ENCODE results near the gene MIA2. TPM values are rescaled to one million over a fixed set of nuclear protein-coding genes. Genes with fewer than 3 reads are reported as not detected.
"Not testable (repeated sequence)": the region's sequence is repeated elsewhere in the genome, so short reads cannot be mapped to it uniquely, and the experiment has no call there.

Gene MIA2
- total RNA-seq, 1 experiment from 2014 or later: 65.7 TPM

DNA sequence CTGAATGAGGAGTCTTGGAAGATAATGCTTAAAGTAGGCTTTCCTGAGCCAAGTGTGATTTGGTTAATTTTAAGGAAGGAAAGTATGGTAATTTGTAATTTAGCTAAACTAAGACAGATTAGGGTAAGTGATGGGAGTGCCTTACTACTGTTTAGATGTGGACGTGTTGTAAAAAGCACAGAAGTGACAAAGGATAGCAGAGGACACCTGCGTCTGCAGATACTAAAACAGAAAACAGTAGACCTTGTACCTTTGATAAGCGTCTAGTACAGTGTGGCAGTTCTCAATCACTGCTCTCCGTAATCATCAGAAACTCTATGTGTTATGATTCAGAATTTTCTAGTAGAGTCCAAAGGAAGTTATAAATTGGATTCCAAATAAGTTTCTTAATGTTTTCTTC is 58.0 kb downstream of the MIA2 start:
- Histone ChIP-seq H3K4me2 (ENCODE audit: low read depth, low read length, poor library complexity, severe bottlenecking) (no peak overlapping the region), H3K4me1 (ENCODE audit: low read length) (no peaks in the 10 kb centered on the region), H3K27me3 (ENCODE audit: low read length) (no peaks in the 10 kb centered on the region), H2AFZ (ENCODE audit: low read length) (no peak overlapping the region), H3K36me3 (ENCODE audit: insufficient read depth, low read length) (peaks cover 32% of the 10 kb centered on the region), H3K79me2 (ENCODE audit: low read length) (peaks cover 57% of the 10 kb centered on the region), H4K20me1 (ENCODE audit: insufficient read depth, low read depth, low read length) (no peaks in the 10 kb centered on the region), H3K9me2 (replicated peaks; ENCODE audit: insufficient read depth, low read length) (no peaks in the 10 kb centered on the region), H3K9ac (ENCODE audit: low read length) (no peak overlapping the region), H3K9me3 (ENCODE audit: low read length) (no peaks in the 10 kb centered on the region), H3K27ac (ENCODE audit: low read length) (no peak overlapping the region), H3K4me3 (ENCODE audit: low read length) (no peak overlapping the region)
- no peak for DNase-seq

DNA sequence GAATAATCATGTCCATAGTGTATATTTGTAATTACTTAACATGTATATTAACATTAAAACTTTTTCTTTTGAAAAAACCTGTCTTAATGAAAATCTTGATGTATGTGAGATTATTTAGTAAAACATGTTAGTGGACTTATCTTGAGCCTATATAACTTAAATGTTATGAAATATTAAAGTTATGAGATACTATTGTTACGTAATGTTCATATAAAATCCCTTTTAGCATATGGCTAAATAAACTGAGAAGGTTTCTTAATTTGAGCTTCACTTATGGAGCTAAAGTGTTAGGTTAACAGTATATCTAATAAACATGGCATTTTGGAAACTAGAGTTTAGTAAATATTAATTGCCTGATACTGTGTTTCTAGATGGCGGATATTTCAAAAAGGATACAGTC is 59.9 kb downstream of the MIA2 start:
- Histone ChIP-seq H3K4me3 (ENCODE audit: low read length) (no peak overlapping the region), H3K27me3 (ENCODE audit: low read length) (no peaks in the 10 kb centered on the region), H3K36me3 (ENCODE audit: insufficient read depth, low read length) (peaks cover 35% of the 10 kb centered on the region), H3K4me1 (ENCODE audit: low read length) (no peaks in the 10 kb centered on the region), H3K27ac (ENCODE audit: low read length) (no peak overlapping the region), H3K9ac (ENCODE audit: low read length) (no peak overlapping the region), H3K9me3 (ENCODE audit: low read length) (no peaks in the 10 kb centered on the region), H3K4me2 (ENCODE audit: low read depth, low read length, poor library complexity, severe bottlenecking) (no peak overlapping the region), H3K9me2 (replicated peaks; ENCODE audit: insufficient read depth, low read length) (no peaks in the 10 kb centered on the region), H2AFZ (ENCODE audit: low read length) (no peak overlapping the region), H4K20me1 (ENCODE audit: insufficient read depth, low read depth, low read length) (no peaks in the 10 kb centered on the region), H3K79me2 (ENCODE audit: low read length) (peaks cover 43% of the 10 kb centered on the region)
- no peak for DNase-seq

DNA sequence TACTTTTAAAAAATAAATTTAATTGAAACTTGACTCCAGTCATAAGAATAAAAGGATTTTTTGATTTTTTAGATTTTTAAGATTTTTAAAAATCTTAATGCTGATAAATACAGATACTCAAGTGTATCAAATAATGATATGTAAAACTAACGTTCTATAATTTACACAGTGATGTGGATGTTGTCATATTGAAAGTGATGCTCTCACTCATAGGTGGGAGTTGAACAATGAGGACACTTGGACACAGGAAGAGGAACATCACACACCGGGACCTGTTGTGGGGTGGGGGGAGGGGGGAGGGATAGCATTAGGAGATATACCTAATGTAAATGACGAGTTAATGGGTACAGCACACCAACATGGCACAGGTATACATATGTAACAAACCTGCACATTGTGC is 66.7 kb downstream of the MIA2 start:
- DNase-seq: not testable (repeated sequence)

DNA sequence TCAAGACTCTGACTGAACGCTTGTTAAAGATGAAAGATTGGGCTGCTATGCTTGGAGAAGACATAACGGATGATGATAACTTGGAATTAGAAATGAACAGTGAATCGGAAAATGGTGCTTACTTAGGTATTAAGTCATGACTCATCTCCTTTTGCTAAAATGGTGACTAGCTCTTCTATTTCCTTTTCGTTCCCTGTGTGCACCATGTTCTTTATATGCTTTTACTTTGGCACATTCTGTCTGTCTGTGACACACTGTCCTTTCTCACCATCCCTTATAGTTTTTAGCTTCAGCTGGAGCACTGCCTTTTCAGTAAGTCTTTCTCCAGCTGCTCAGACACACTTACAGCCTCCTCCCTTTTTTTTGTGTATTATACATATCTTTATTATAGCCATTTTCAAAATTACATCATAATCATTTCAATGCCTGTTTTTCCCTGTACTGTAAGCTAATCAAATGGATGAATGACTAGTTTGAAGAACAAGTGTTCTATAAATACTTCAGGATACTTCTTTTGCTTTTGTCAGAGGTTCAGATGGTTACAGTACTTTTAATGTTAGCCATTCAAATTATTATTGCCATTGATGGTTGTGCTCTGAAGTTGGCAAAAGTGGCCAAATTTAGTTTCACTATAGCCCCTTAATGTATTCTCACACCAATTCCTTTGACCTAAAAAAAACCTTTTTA is 68.6 kb downstream of the MIA2 start:
- no peak overlapping the region for H3K27ac ChIP-seq (ENCODE audit: low read length)
- H3K4me3 ChIP-seq (ENCODE audit: low read length): no peak overlapping the region
- no peak overlapping the region for H3K9ac ChIP-seq (ENCODE audit: low read length)
- 0 out of 2 replicates have a peak, but pooled peaks cover 3% of the 10 kb centered on the region for H3K79me2 ChIP-seq (ENCODE audit: low read length)
- no peaks in the 10 kb centered on the region for H3K4me1 ChIP-seq (ENCODE audit: low read length)
- DNase-seq: no peak
- no peaks in the 10 kb centered on the region for H3K9me2 ChIP-seq (replicated peaks; ENCODE audit: insufficient read depth, low read length)
- no peak overlapping the region for H2AFZ ChIP-seq (ENCODE audit: low read length)
- H3K27me3 ChIP-seq (ENCODE audit: low read length): no peaks in the 10 kb centered on the region
- no peaks in the 10 kb centered on the region for H3K9me3 ChIP-seq (ENCODE audit: low read length)
- peaks cover 22% of the 10 kb centered on the region for H3K36me3 ChIP-seq (ENCODE audit: insufficient read depth, low read length)
- no peaks in the 10 kb centered on the region for H4K20me1 ChIP-seq (ENCODE audit: insufficient read depth, low read depth, low read length)
- H3K4me2 ChIP-seq (ENCODE audit: low read depth, low read length, poor library complexity, severe bottlenecking): no peak overlapping the region

More for the DNA sequence above, 66.7 kb downstream of the MIA2 start:
- not testable (repeated sequence) for H2AFZ ChIP-seq (ENCODE audit: low read length); H3K79me2 ChIP-seq (ENCODE audit: low read length); H3K9me3 ChIP-seq (ENCODE audit: low read length); H3K27me3 ChIP-seq (ENCODE audit: low read length); H3K27ac ChIP-seq (ENCODE audit: low read length); H4K20me1 ChIP-seq (ENCODE audit: insufficient read depth, low read depth, low read length); H3K9me2 ChIP-seq (replicated peaks; ENCODE audit: insufficient read depth, low read length); H3K4me2 ChIP-seq (ENCODE audit: low read depth, low read length, poor library complexity, severe bottlenecking); H3K4me1 ChIP-seq (ENCODE audit: low read length); H3K9ac ChIP-seq (ENCODE audit: low read length); H3K4me3 ChIP-seq (ENCODE audit: low read length)
- H3K36me3 ChIP-seq (ENCODE audit: insufficient read depth, low read length): peaks cover 29% of the 10 kb centered on the region

DNA sequence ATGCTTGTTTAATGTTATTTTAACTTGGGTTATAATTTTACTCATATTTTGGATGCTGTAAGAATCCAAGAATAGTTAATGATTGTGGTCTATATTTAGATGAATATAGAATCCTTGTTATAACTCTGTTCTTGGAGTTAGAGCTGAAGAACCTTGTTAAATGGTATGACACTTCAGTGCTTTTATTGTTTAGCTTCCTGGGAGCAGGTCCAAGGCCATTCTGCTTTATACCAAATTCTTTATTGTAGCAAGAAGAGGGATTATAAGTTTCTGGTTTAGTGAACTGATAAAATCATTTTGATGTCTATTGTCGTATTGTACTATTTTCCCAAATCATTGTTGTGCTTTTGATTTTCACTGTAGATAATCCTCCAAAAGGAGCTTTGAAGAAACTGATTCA is 69.4 kb downstream of the MIA2 start:
- Histone ChIP-seq H4K20me1 (ENCODE audit: insufficient read depth, low read depth, low read length) (no peaks in the 10 kb centered on the region), H3K4me2 (ENCODE audit: low read depth, low read length, poor library complexity, severe bottlenecking) (no peak overlapping the region), H3K9me2 (replicated peaks; ENCODE audit: insufficient read depth, low read length) (no peaks in the 10 kb centered on the region), H3K79me2 (ENCODE audit: low read length) (0 out of 2 replicates have a peak, but pooled peaks cover 3% of the 10 kb centered on the region), H3K9me3 (ENCODE audit: low read length) (no peaks in the 10 kb centered on the region), H3K4me1 (ENCODE audit: low read length) (no peaks in the 10 kb centered on the region), H2AFZ (ENCODE audit: low read length) (no peak overlapping the region), H3K4me3 (ENCODE audit: low read length) (no peak overlapping the region), H3K27me3 (ENCODE audit: low read length) (no peaks in the 10 kb centered on the region), H3K36me3 (ENCODE audit: insufficient read depth, low read length) (peaks cover 22% of the 10 kb centered on the region), H3K9ac (ENCODE audit: low read length) (no peak overlapping the region), H3K27ac (ENCODE audit: low read length) (no peak overlapping the region)
- no peak for DNase-seq

DNA sequence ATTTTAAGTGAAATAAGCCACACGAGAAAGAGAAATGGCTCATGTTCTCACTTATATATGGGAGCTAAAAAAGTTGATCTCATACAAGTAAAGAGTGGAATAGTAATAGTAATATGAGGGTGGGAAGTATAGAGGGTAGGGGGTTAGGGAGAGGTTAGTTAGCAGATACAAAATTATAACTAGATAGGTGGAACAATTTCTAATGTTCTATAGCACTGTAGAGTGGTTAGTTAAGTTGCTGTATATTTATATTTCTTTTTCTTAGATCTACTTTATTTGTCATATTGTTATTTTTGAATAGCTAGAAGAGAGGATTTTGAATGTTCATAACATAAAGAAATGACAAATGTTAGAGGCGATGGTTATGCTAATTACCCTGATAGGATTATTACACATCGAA is 74.1 kb downstream of the MIA2 start:
- H3K9ac ChIP-seq (ENCODE audit: low read length): no peak overlapping the region
- H3K9me2 ChIP-seq (replicated peaks; ENCODE audit: insufficient read depth, low read length): no peaks in the 10 kb centered on the region
- H3K27me3 ChIP-seq (ENCODE audit: low read length): no peaks in the 10 kb centered on the region
- H3K9me3 ChIP-seq (ENCODE audit: low read length): no peaks in the 10 kb centered on the region
- no peaks in the 10 kb centered on the region for H4K20me1 ChIP-seq (ENCODE audit: insufficient read depth, low read depth, low read length)
- DNase-seq: no peak
- H3K4me1 ChIP-seq (ENCODE audit: low read length): no peaks in the 10 kb centered on the region
- H2AFZ ChIP-seq (ENCODE audit: low read length): no peak overlapping the region
- peaks cover 34% of the 10 kb centered on the region for H3K36me3 ChIP-seq (ENCODE audit: insufficient read depth, low read length)
- H3K79me2 ChIP-seq (ENCODE audit: low read length): peaks cover 16% of the 10 kb centered on the region
- no peak overlapping the region for H3K27ac ChIP-seq (ENCODE audit: low read length)
- H3K4me3 ChIP-seq (ENCODE audit: low read length): no peak overlapping the region
- no peak overlapping the region for H3K4me2 ChIP-seq (ENCODE audit: low read depth, low read length, poor library complexity, severe bottlenecking)

DNA sequence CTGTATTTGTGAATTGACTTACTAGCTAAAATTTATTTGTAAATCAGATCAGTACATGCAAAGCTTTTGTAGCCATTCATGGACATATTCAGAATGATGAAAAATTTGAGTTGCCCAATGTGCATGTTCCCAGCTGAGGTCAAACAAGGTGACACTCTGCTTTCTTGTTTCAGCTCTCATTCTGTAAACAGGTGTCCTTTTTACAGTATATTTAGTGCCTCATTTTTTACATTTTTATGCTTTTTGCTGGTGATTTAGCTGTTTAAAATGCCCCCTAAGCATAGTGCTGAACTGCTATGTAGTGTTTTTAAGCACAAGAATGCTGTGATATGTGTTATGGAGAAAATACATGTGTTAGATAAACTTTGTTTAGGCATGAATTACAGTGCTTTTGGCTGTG is 76.3 kb downstream of the MIA2 start:
- no peak overlapping the region for H3K4me3 ChIP-seq (ENCODE audit: low read length)
- no peak overlapping the region for H3K9ac ChIP-seq (ENCODE audit: low read length)
- H3K4me2 ChIP-seq (ENCODE audit: low read depth, low read length, poor library complexity, severe bottlenecking): no peak overlapping the region
- no peaks in the 10 kb centered on the region for H3K27me3 ChIP-seq (ENCODE audit: low read length)
- H3K36me3 ChIP-seq (ENCODE audit: insufficient read depth, low read length): peaks cover 26% of the 10 kb centered on the region
- no peaks in the 10 kb centered on the region for H3K9me3 ChIP-seq (ENCODE audit: low read length)
- no peak overlapping the region for H2AFZ ChIP-seq (ENCODE audit: low read length)
- H3K9me2 ChIP-seq (replicated peaks; ENCODE audit: insufficient read depth, low read length): no peaks in the 10 kb centered on the region
- H3K27ac ChIP-seq (ENCODE audit: low read length): no peak overlapping the region
- no peaks in the 10 kb centered on the region for H3K4me1 ChIP-seq (ENCODE audit: low read length)
- H3K79me2 ChIP-seq (ENCODE audit: low read length): peaks cover 19% of the 10 kb centered on the region
- no peak for DNase-seq
- no peaks in the 10 kb centered on the region for H4K20me1 ChIP-seq (ENCODE audit: insufficient read depth, low read depth, low read length)

DNA sequence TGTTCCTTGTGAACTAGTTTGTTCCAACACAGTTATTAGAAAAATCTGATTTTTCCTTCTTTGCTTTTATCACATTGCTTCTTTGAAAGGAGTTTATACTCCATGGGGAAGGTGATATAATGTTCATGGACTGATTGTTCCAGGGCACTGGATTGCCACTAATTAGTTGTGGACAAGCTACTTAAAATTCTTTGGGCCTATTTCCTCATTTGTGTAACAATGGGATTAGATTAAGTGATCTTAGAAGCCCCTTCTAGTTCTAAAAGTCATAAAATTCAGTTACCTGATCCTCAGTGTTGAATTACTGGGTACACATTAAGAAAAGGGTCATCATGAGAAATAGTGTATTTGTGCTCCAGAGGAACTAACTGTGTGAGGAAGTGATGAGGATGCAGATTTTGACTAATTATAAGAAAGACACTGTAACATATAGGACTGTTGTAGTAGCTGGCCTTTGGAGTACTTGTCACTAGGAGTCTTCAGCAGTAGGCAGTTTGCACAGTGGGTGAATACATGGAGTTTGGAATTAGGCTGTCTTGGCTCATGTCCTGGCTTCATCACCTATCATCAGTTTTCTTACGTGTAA is 82.2 kb downstream of the MIA2 start:
- no peak overlapping the region for H3K4me2 ChIP-seq (ENCODE audit: low read depth, low read length, poor library complexity, severe bottlenecking)
- no peaks in the 10 kb centered on the region for H3K4me1 ChIP-seq (ENCODE audit: low read length)
- H3K9me2 ChIP-seq (replicated peaks; ENCODE audit: insufficient read depth, low read length): no peaks in the 10 kb centered on the region
- DNase-seq: no peak
- no peak overlapping the region for H3K4me3 ChIP-seq (ENCODE audit: low read length)
- H3K9me3 ChIP-seq (ENCODE audit: low read length): no peaks in the 10 kb centered on the region
- peaks cover 29% of the 10 kb centered on the region; the same call in 1 of the 2 replicates for H3K36me3 ChIP-seq (ENCODE audit: insufficient read depth, low read length)
- H3K27ac ChIP-seq (ENCODE audit: low read length): no peak overlapping the region
- no peak overlapping the region for H3K9ac ChIP-seq (ENCODE audit: low read length)
- no peaks in the 10 kb centered on the region for H3K27me3 ChIP-seq (ENCODE audit: low read length)
- no peaks in the 10 kb centered on the region for H4K20me1 ChIP-seq (ENCODE audit: insufficient read depth, low read depth, low read length)
- H2AFZ ChIP-seq (ENCODE audit: low read length): no peak overlapping the region
- H3K79me2 ChIP-seq (ENCODE audit: low read length): peaks cover 13% of the 10 kb centered on the region

All from Karpas-422 (cell line).